Caki2 (cell line): ENCODE measurements around the gene MYOM1. TPM values are rescaled to one million over a fixed set of nuclear protein-coding genes. Genes with fewer than 3 reads are reported as not detected.

Experiments used
- DNase-seq: peaks from one replicate; pipeline ENCODE4 v3.0.0-alpha.2; 2015; ENCODE audit warnings: low read depth
- in situ Hi-C: cut with HindIII; loops from 2 replicates; pipeline ENCODE4 v1.10.0; 2016; ENCODE audit warnings: low sequenced_read_pairs, low pct_unique_long_range_greater_than_20kb, mixed read lengths
- total RNA-seq: library from RNA; depleted of rRNA; stranded (reverse); fragments of >200 nt; shearing (Covaris generic); gene quantifications from 2 replicates; pipeline ENCODE4 v1.2.3, GENCODE V29; 2014; ENCODE audit warnings: low replicate concordance

The MYOM1 gene
- total RNA-seq, 1 experiment from 2014 or later, result 0.17 TPM

DNA sequence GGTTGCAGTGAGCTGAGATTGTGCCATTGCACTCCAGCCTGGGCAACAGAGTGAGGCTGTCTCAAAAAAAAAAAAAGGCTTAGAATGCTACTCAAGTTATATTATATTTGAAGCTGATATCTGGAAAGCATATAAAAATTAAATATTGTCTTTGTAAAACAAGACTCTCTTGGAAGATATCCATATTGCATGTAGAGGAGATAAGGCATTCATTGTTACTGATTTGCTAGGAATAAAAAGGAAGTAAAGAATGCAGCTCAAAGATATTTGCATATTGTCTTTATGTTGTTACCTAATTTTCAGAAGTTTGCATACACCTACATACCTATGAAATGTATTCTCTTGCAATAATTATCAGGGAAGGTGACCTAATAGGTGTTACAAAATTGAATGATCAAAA, 79.4 kb downstream of the MYOM1 start:
- in situ Hi-C loops, result no loop called here
- DNase-seq, result no peak

DNA sequence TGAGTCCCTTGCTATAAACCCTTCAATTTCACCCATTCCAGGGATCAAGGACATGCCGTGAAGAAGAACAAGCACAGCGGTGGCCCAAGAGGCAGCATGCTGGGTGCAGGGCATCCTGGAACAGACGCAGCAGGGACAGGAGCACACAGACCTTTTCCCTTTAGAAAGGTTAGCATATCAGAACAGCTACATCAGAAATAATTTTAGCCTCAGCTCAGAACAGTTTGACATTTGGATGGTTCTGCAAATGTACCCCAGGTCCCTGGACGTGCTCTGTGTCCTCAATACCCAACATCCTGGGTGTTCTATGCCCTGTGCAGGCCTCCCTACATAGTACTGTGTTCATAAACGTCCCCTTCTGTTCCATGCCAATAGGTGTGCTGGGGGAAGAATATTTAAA, 80.4 kb downstream of the MYOM1 start:
- DNase-seq, result no peak
- in situ Hi-C loops, result no loop called here

DNA sequence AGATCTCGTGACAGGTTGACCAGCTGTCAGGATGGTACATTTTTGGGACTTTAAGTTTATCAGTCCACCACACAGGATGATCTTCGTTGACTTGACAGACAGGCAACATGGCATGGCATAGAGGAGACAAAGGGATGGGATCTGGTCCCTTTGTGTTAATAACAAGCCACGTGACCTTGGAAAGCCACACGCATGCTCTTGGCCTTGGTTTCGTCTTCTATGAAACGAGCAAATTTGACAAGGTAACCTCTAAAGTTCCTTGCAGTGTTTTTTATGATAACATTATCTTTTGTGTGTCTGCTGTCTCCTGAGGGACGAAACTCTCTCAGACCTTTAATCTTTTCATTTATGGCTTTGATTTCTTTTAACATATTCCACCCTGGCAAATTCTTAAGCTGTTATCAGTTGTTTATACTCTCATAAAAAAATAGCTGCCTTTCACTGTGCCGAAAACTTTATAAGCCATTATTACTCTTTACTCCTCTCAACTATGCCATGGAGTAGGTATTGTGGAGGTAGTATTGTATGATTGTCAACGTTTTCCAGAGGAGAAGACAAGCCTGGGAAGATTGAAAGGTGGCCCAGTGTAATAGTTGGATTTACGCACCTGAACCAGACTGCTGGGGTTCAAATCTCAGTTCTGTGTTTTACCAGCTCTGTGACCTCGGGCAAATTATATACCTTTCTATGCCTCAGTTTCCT, 81.3 kb downstream of the MYOM1 start:
- DNase-seq, result no peak
- in situ Hi-C loops, result no loop called here

DNA sequence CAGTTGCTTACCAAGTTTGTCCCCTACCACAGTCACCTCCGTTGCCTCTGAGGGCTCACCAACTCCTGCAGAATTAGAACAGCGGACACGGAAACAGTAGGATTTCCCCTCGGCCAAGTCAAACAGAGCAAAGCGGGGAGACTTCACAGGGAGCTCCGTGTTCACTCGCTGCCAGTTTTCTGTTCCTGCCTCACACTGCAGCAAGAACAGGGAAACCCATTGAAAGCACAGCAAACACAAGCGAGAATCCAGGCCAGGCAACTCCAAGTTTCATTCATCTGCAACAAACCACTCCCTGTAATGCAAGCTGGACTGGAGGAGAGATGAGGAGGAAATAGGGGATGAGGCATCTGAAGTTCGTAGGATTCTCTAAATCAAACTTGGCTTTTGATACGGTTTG, 84.2 kb downstream of the MYOM1 start:
- DNase-seq, result no peak
- in situ Hi-C loops, result no loop called here

DNA sequence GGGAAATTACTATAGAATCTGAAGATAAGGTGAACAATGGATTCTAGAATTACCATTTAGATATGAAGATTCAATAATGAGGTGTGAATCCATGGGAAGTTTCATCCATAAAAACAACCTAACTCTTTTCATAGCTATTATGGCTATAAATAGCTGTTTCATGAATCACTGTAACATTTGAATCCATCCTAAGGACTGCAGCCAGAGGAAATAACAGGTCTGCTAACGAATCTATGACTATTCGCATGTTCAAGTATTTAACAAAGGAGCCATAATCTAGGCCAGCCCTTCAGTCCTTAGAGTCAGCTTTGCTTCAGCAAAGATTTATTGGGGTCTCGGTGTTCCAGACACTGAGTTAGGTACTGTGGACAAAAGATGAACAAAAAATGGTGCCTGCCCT, 87.1 kb downstream of the MYOM1 start:
- DNase-seq, result no peak
- in situ Hi-C loops, result no loop called here

DNA sequence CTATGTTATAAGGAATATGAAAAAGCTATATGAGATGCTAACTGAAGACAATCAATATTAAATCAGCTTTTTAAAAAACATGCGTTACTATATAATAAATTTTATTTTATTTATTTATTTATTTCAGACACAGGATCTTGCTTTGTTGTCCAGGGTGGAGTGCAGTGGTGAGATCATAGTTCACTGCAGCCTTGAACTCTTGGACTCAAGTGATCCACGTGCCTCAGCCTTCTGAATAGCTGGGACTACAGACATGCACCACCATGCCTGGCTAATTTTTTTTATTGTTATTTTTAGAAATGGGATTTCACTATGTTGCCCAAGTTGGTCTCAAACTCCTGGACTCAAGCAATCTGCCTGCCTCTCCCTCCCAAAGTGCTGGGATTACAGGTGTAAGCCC, 89.4 kb downstream of the MYOM1 start:
- in situ Hi-C loops, result no loop called here
- DNase-seq, result no peak

DNA sequence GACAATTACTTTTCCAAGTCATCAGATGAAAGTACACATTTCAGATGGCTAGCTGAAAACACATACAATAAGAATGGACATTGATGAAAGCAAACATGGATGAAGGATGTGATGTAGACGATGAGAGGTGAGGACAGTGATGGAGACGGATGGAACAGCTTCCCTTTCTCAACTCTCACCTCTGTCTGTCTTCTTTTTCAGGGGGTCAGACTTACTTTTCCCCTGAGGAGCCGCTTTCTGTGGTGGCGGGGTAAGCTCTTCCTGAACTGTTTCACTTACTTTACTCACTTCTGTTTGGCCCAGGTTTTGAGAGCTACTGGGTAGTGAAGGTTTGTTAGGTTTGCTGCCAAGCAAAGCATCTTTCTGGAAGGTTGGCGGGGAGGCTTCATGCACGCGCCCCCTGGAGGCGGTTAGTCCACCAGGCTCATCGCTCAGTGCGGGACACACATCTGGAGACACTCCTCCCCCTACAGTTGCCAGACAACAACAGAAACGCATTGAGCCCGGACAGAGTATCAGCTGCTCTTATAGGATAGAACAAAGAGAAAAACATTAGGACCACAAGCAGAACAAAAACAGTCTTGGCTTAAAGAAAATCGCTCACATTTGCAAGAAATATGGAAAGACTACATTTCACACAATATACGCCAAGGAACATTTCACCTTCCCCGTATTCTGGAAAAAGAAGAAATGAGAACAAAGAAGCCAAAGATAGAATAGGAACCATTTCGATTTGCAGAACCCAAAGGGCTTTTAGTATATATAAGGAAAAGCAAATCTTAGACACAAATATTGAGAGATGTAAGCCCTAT, 90.5 kb downstream of the MYOM1 start:
- peak; percentile 60 for DNase-seq
- in situ Hi-C loops, result no loop called here

DNA sequence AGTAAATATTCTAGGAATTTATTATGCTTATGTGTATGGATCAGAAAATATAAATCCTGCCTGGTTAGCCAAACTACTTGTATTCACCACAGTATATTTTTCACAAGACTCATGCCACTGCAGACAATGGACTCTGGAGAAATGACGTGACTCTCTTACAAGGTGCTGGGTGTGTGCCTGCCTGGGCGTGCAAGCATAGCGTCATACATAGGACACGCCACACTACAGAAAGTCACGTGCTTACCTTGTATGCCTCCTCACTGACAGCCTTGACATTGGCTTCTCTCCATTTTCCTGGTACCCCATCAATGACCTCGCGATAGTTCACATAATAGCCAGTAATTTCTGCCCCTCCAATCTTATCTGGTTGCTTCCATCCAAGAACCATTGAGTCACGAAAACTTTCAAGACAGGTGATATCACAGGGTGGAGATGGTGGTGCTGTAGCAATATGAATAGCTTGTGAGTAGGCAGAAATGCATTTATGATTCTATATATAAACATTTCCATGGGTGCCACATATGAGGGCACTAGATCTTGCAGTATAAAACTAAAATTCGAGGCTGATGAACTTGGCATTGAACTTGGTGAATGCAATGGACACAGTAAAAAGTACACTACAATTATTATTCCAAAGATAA, 93.2 kb downstream of the MYOM1 start:
- no peak for DNase-seq
- in situ Hi-C loops, result no loop called here

DNA sequence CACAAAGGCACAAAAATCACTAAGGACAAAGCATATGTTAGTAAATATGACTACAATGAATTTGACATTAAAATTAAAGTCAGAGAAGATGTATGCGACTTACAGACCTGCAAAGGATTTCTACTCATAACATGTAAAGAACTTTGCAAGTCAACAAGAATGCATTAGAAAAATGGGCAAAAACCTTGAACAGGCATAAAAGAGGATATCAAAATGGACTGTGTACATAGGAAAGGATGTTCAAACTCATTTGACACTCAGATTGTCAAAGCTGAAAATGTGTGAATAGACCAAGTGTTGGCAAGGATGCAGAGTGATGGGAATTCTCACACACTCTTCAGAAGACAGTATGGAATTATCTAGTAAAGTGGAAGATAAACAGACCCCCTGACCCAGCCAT, 94.9 kb downstream of the MYOM1 start:
- in situ Hi-C loops, result no loop called here
- DNase-seq, result no peak

DNA sequence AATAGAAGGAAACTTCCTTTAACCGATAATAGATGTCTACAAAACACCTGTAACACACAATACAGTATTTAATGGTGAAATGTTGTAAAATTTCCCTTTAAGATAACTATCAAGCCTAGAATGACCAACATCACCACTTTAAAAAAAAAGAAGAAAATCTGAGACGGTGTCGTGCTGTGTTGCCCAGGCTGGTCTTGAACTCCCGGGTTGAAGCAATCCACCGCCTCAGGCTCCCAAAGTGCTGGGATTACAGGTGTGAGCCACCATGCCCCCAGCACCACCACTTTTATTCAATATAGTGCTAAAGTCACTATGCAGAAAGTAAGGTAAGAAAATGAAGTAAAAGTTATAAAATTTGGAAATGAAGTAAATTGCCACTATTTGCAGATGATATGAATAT, 96.9 kb downstream of the MYOM1 start:
- DNase-seq, result no peak
- in situ Hi-C loops, result no loop called here

DNA sequence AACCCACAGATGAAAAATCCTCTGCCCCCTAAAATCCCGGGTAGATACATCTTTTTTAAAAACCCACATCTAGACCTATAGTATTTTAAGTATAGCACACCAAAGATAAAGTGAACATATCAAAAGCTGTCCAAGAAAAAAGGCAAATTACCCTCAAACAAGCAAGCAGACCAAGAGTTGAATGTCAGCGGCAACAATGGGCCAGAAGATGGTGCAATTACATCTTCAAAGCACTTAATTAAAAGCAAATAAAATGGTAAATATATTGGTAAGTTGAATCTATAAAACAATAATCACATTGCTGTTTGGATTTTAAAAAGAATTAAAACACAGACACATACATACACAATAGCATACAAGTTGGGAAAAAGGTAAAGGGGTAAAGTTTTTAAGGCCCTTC, 98.5 kb downstream of the MYOM1 start:
- DNase-seq, result no peak
- in situ Hi-C loops, result no loop called here

DNA sequence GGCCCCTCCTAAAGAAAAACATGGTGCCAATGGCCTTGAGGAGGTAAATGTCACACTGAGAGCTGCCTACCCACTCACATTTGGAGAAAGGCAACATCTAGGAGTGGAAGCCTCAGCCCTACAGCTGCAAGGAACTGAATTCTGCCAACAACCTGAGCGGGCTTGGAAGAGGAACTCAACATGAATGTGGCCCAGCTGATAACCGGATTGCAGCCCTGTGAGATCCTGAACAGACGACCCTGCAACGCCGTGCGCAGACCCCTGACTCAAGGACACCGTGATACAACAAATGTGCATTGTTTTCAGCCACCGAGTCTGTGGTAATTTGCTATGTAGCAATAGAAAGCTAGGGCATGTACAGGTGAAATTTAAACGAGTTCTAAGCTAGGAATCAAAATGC, 99.4 kb downstream of the MYOM1 start:
- in situ Hi-C loops, result no loop called here

DNA sequence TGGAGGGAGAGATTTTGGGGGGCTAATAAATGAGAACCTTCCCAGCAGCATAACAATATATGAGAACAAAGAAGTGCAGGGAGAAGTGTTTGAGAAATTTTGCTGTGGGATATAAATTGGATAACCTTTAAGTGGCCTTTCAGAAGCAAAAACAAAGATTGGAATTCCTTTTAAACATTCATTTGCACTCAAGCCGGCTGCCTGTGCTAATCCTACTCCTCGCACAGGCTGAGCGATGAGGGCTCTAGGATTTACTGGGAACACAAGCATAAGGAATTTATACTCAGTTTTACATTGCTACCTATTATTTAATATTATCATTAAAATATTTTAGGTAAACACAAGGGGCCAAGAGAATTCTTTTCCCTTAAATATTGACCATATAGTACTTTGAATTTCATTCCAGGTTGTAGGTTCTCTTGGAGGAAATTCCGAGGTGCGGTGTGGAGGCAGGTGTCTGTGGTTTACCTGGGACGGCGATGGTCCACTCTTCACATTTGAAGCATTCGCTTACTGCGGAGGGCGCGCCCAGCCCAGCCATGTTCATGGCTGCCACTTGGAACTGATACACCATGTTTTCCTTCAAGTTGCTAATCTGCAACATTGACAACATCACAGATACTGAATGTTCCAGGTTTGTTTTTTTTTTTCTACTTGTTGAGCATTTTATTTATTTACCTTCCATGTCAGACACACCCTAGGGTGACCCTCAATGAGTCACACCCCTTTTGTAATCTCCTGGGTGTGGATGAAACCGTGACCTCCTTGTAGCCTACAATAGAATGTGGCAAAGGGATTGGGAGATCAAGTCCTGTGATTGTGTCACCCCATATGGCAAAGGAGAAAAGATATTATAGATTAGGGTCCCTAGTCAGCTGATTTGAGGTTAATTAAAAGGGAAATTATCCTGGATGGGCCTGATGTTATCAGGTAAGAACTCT, 100.1 kb downstream of the MYOM1 start:
- in situ Hi-C loops, result no loop called here
- no peak for DNase-seq

More for the DNA sequence above, 99.4 kb downstream of the MYOM1 start:
- no peak for DNase-seq

DNA sequence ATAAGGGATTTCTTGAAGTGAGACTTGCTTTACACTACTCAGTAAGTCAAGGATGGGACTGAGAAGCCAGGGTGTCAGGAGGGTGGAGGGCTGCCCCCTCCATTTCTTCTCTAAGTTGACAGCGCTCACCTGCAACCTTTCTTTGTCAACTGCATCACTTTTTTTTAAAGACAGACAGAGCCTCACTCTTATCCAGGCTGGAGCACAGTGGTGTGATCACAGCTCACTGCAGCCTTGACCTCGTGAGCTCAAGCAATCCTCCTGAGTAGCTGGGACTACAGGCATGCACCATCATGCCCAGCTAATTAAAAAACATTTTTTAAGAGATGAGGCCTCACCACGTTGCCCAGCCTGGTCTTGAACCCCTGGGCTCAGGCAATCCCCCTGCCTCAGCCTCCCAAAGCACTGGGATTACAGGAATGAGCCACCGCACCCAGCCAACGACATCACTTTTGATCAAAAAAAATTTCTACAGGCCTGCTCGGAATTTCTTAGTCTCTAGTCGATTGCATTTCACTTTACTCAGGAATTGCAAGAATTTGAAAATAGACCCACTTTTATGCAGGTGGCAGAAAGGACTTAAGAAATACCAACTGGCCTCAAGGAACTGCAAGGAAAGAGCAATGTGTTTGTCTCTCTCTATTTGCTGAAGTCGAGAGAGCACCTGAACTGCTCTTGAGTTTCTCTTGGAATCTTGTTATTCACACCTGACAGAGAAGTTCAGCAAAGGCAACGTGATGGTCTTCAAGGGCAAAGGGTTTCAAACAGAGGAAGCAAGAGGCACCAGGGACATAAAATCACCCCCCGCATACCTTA, 101.4 kb downstream of the MYOM1 start:
- in situ Hi-C loops, result no loop called here
- no peak for DNase-seq

DNA sequence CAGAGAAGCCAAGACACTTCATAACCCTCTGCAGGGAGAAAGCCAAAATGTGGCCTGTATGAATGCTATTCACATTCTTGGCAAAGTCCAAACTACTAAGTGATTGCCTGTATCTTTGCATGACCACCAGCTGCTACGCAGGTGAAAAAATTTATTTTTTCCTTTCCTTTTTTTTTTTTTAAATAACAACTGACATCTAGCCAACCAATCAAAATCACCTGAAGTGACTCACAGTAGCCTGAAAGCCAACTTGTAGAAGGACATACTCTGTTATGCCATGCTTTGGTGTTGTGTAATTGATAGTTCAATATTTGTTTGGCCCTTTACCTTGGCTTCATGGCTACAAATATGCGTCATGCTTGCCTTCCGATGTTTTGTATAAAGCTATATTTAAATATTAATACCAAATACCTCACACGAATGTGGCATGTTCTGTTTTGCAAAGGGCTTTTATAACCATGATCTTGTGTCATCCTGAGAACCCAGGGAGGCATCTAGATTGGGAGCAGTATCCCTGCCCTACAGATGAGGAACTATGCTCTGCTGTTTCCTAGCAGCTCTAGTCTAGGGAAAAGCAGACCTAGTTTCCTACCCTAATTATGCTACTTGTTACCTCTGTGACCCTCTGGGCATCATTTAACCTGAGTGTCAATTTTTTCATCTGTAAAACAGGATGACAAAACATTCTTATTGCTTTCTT, 102.1 kb downstream of the MYOM1 start:
- no peak for DNase-seq
- in situ Hi-C loops, result no loop called here

DNA sequence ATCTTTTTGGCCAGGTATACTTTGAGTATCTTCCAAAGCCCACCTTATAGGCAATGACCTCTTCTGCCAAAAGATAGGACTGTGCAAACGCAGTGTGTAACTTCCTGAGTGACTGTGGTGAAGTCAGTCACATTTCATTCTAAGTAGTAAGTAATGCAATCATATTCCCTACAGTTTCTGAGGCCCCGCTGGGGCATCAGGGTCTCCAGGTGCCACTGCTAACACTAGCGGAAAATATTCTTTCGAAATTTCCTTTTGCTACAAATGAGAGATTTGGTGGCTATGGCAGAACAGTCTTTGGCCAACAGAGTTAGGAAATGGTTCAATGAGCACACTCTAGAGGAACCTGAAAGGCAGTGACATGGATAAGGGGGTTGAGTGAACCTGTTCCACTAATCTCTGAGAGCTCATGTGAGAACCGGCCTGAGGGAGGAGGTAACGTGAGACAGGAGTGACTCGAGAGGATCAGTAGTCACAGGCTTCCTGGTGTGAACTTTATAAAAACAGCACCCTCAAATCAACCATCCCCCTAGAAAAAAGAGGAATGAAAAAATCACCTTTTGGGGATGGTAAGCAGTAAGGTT, 104.2 kb downstream of the MYOM1 start:
- peak; percentile 20 for DNase-seq
- in situ Hi-C loops, result no loop called here

DNA sequence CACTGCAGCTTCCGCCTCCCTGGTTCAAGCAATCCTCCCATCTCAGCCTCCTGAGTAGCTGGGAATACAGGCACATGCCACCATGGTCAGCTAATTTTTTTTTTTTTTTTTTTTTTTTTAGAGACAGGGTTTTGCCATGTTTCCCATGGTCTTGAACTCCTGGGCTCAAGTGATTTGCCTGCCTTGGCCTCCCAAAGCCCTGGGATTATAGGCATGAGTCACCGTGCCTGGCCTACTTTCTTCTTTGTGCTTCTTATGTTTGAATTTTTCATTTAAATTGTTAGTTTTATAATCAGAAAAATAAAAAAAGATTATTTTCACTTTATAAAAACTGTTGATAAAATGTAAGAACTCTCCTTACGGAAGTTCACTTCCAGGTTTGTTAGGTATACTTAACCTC, 105.3 kb downstream of the MYOM1 start:
- DNase-seq, result no peak
- in situ Hi-C loops, result no loop called here
